HepG2 (cell line): ENCODE results near the gene GRB2. TPM values are rescaled to one million over a fixed set of nuclear protein-coding genes. Genes with fewer than 3 reads are reported as not detected.

ENCODE experiments used
- AGO1 ChIP-seq: fragments of 200-400 bp; formaldehyde crosslinking; IDR thresholded peaks from 2 replicates; pipeline ENCODE4 v1.6.1; 2017; ENCODE audit warnings: mild to moderate bottlenecking, low read depth, low read length, moderate library complexity; ENCODE audit not compliant: poor library complexity, severe bottlenecking
- CHD4 ChIP-seq: fragments of 200-600 bp; sonication (generic); IDR thresholded peaks from 2 replicates; pipeline ENCODE4 v1.7.0; 2017; ENCODE audit warnings: mild to moderate bottlenecking, low read length, borderline replicate concordance
- DMAP1 ChIP-seq: IDR thresholded peaks from 2 replicates; pipeline ENCODE4 v1.6.1; 2016
- EHMT2 ChIP-seq: fragments of 200-600 bp; sonication (generic); IDR thresholded peaks from 2 replicates; pipeline ENCODE4 v1.7.0; 2017; ENCODE audit warnings: antibody characterized with exemption, low read depth, low read length, borderline replicate concordance
- FOXK2 ChIP-seq: fragments of 450-650 bp; IDR thresholded peaks from 2 replicates; pipeline ENCODE4 v1.6.1; 2016
- GLMP ChIP-seq: sonication (generic); formaldehyde crosslinking; IDR thresholded peaks from 2 replicates; pipeline ENCODE4 v1.9.0; 2021; ENCODE audit warnings: missing genetic modification reagents, mild to moderate bottlenecking, borderline replicate concordance
- HOXA3 ChIP-seq: sonication (generic); formaldehyde crosslinking; IDR thresholded peaks from 2 replicates; pipeline ENCODE4 v1.5.0; 2020; ENCODE audit warnings: missing genetic modification reagents
- KDM5B ChIP-seq: sonication (generic); formaldehyde crosslinking; IDR thresholded peaks from 2 replicates; pipeline ENCODE4 v1.4.0; 2020; ENCODE audit warnings: missing genetic modification reagents, mild to moderate bottlenecking, borderline replicate concordance
- NFATC3 ChIP-seq: sonication (generic); formaldehyde crosslinking; IDR thresholded peaks from 2 replicates; pipeline ENCODE4 v1.5.1; 2020; ENCODE audit warnings: mild to moderate bottlenecking, missing genetic modification reagents
- NFE2L1 ChIP-seq: sonication (generic); formaldehyde crosslinking; IDR thresholded peaks from 2 replicates; pipeline ENCODE4 v1.4.0; 2020; ENCODE audit warnings: missing genetic modification reagents, mild to moderate bottlenecking, borderline replicate concordance
- PBX3 ChIP-seq: sonication (generic); formaldehyde crosslinking; IDR thresholded peaks from 2 replicates; pipeline ENCODE4 v1.8.1; 2023; ENCODE audit warnings: missing genetic modification reagents, inconsistent platforms, borderline replicate concordance
- PHF20 ChIP-seq: sonication (generic); formaldehyde crosslinking; IDR thresholded peaks from 2 replicates; pipeline ENCODE4 v1.5.0; 2020; ENCODE audit warnings: mild to moderate bottlenecking, missing genetic modification reagents
- SKIL ChIP-seq: sonication (generic); formaldehyde crosslinking; IDR thresholded peaks from 2 replicates; pipeline ENCODE4 v1.8.0; 2022; ENCODE audit warnings: missing genetic modification reagents, mild to moderate bottlenecking, moderate library complexity, borderline replicate concordance
- ZC3H4 ChIP-seq: sonication (generic); formaldehyde crosslinking; IDR thresholded peaks from 2 replicates; pipeline ENCODE4 v1.4.0; 2020; ENCODE audit warnings: missing genetic modification reagents, borderline replicate concordance
- ZNF205 ChIP-seq: IDR thresholded peaks from 2 replicates; pipeline ENCODE4 v1.6.1; 2018; ENCODE audit warnings: missing biosample characterization, missing genetic modification reagents
- ZNF503 ChIP-seq: sonication (generic); formaldehyde crosslinking; IDR thresholded peaks from 2 replicates; pipeline ENCODE4 v1.4.0; 2020; ENCODE audit warnings: missing genetic modification reagents
- ZNF552 ChIP-seq: sonication (generic); formaldehyde crosslinking; IDR thresholded peaks from 2 replicates; pipeline ENCODE4 v1.9.0; 2022; ENCODE audit warnings: missing genetic modification reagents, mild to moderate bottlenecking, borderline replicate concordance
- ZNF704 ChIP-seq: sonication (generic); formaldehyde crosslinking; IDR thresholded peaks from 2 replicates; pipeline ENCODE4 v1.8.1; 2023; ENCODE audit warnings: mild to moderate bottlenecking, inconsistent platforms, moderate library complexity, missing genetic modification reagents, borderline replicate concordance
- ZNF749 ChIP-seq: sonication (generic); formaldehyde crosslinking; IDR thresholded peaks from 2 replicates; pipeline ENCODE4 v1.8.0; 2022; ENCODE audit warnings: mild to moderate bottlenecking, missing genetic modification reagents, moderate library complexity, borderline replicate concordance
- ZNF782 ChIP-seq: sonication (generic); formaldehyde crosslinking; IDR thresholded peaks from 2 replicates; pipeline ENCODE4 v1.4.0; 2020; ENCODE audit warnings: missing genetic modification reagents, mild to moderate bottlenecking, borderline replicate concordance
- ZNF878 ChIP-seq: sonication (generic); formaldehyde crosslinking; IDR thresholded peaks from 2 replicates; pipeline ENCODE4 v1.8.1; 2023; ENCODE audit warnings: mild to moderate bottlenecking, missing genetic modification reagents, moderate library complexity
- polyA plus RNA-seq, 8 experiments: library from polyadenylated mRNA; depleted of rRNA in 3 of 8; stranded (reverse) in 7 of 8; unstranded in 1 of 8; fragments of >200 nt; fragmentation: Illumina TruSeq in 4 of 8; extraction: Trizol in 4 of 8; gene quantifications; 2 replicates each; pipeline versions ENCODE4 v1.2.1 to v1.2.3, GENCODE V29; 2011 to 2016; ENCODE audit warnings: low read depth in 4 of 8, missing spikeins in 1 of 8, mixed read lengths in 1 of 8; ENCODE audit not compliant: insufficient read depth in 1 of 8
- total RNA-seq, 5 experiments: library from RNA; depleted of rRNA; stranded (reverse); fragments of >200 nt; fragmentation: Illumina TruSeq; extraction: Trizol; gene quantifications; 2 replicates each; pipeline ENCODE4 v1.2.3, GENCODE V29; 2016; ENCODE audit warnings: low read depth in 1 of 5

The GRB2 gene
- total and polyA plus RNA-seq, 2 of the 13 experiments (the other 11 are each of a cell fraction or from before 2014, with no cell fraction given) = 84.6 to 92.3 TPM

- no peak for TF ChIP-seq ZNF749 (CRISPR knock-in tag)
- TF ChIP-seq ZNF704 (CRISPR knock-in tag) = peak; percentile 59; the same call in 1 of the 2 replicates
- peak; percentile 90 for TF ChIP-seq ZNF503 (CRISPR knock-in tag)
- 0 out of 2 replicates have a peak, but pooled peaks have one; percentile 9 for TF ChIP-seq CHD4
- TF ChIP-seq PBX3 = no peak
- TF ChIP-seq EHMT2 = peak; percentile 50; the same call in 1 of the 2 replicates
- TF ChIP-seq FOXK2 = peak; percentile 82
- TF ChIP-seq HOXA3 (CRISPR knock-in tag) = peak; percentile 78
- peak; percentile 68 for TF ChIP-seq DMAP1 (CRISPR knock-in tag)
- TF ChIP-seq ZNF552 = no peak
- no peak for TF ChIP-seq PHF20 (CRISPR knock-in tag)
- TF ChIP-seq ZC3H4 (CRISPR knock-in tag) = no peak
- TF ChIP-seq GLMP (CRISPR knock-in tag) = no peak
- TF ChIP-seq NFATC3 (CRISPR knock-in tag) = peak; percentile 64; the same call in 1 of the 2 replicates
- no peak for TF ChIP-seq AGO1
- TF ChIP-seq ZNF878 (CRISPR knock-in tag) = peak; percentile 73; the same call in 1 of the 2 replicates
- TF ChIP-seq NFE2L1 (CRISPR knock-in tag) = no peak
- TF ChIP-seq SKIL (CRISPR knock-in tag) = no peak
- no peak for TF ChIP-seq KDM5B (CRISPR knock-in tag)
- 0 out of 2 replicates have a peak, but pooled peaks have one; percentile 49 for TF ChIP-seq ZNF782 (CRISPR knock-in tag)
- peak; percentile 95 for TF ChIP-seq ZNF205 (CRISPR knock-in tag)
Measured at GRCh38 chr17:75295201-75296158, 110.0 kb downstream of the GRB2 start (continued).
